ENCODE measurements around the gene BLZF1.

The BLZF1 gene

DNA sequence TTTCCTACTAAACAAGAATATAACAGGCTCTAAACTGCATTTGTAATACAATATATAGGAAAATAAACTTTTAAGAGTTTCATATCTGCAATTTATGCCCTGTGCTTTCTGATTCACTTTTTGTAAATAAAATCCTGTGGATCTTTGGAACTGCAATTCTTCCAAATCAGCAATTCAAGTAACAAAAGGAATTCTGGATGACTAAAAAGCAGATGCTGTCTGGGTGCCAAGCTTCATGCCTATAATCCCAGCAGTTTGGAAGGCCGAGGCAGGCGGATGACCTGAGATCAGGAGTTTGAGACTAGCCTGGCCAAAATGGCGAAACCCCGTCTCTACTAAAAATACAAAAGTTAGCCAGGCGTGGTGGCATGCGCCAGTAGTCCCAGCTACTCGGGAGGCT, 6.7 kb upstream of the BLZF1 start:
- no peak for DNase-seq (ENCODE audit: low spot score)
- TF ChIP-seq, protein P1, sequence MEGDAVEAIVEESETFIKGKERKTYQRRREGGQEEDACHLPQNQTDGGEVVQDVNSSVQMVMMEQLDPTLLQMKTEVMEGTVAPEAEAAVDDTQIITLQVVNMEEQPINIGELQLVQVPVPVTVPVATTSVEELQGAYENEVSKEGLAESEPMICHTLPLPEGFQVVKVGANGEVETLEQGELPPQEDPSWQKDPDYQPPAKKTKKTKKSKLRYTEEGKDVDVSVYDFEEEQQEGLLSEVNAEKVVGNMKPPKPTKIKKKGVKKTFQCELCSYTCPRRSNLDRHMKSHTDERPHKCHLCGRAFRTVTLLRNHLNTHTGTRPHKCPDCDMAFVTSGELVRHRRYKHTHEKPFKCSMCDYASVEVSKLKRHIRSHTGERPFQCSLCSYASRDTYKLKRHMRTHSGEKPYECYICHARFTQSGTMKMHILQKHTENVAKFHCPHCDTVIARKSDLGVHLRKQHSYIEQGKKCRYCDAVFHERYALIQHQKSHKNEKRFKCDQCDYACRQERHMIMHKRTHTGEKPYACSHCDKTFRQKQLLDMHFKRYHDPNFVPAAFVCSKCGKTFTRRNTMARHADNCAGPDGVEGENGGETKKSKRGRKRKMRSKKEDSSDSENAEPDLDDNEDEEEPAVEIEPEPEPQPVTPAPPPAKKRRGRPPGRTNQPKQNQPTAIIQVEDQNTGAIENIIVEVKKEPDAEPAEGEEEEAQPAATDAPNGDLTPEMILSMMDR (IDR thresholded peaks at IDR 0.05; ENCODE audit: extremely low read depth, missing control alignments) = no peak

DNA sequence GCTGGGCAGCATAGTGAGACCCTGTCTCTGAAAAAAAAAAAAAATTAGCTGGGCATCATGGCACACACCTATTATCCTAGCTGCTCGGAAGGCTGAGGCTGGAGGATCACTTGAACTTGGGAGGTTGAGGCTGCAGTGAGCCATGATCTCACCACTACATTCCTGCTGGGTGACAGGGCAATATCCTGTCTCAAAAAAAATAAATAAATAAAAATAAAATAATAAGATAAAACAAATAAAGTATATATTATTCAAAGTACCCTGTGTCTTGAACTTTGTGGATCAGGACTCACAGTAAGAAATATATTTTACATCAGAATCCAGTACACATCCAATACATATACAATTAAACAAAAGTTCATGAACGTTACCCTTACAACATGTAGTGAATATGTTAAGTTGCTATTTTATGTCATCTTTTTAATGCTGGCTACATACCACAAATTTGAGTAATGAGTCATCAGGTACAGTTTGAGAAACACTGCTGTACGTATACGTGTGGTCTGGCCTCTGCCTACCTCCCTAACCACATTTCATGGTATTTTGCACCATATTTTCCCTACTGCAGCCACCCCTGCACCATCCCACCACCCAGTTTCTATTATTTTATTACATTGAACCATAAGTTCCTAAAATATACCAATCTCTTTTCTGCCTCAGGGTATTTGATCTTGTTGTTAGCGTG, 4.8 kb upstream of the BLZF1 start:
- TF ChIP-seq, protein P1 (IDR thresholded peaks at IDR 0.05; ENCODE audit: extremely low read depth, missing control alignments) = no peak
- peak; percentile 40 for DNase-seq (ENCODE audit: low spot score)

DNA sequence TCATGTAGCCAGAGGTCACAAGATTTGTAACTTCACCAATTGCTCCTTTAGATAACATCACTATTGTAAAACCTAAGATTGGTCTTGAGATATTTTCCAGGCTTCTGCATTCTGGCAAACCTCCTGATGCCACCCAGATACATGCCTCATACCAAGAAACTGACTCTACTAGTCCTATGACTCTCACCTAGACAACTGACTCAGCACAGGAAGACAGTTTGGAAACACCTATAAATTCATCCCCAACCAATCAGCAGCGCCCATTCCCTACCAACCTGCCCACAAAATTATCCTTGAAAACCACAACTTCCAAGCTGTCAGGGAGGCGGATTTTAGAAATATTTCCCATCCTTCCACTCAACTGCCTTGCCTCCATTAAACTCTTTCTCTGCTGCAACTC, 3.0 kb upstream of the BLZF1 start:
- DNase-seq (ENCODE audit: low spot score) = no peak
- TF ChIP-seq, protein P1 (IDR thresholded peaks at IDR 0.05; ENCODE audit: extremely low read depth, missing control alignments) = no peak

DNA sequence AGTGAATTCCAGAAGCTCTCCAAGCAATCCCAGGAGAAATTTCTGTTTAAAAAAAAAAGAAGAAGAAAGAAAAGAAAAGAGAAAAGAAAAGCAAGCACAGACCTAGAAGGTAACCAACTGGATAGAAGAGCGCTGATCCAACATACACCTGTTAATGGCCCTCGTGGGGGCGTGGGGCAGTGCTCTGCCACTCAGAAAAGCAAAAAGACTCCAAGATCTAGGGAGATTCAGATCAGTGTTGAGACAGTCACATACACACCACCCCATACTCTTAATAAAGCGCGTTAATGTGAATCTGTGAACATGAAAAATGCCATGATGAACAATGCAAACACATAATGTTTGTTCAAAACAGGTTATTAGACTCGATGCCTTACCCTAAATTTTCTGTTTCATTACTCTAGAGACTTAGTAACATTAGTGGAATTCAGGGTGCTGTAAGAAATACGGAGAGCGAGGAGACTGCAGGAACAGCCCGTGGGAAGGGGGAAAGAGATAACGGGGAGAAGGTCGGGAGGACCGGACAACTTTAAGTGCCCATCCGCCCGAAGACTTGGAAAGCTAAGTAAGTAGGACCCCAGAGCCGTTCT, 804 bp upstream of the BLZF1 start:
- DNase-seq (ENCODE audit: low spot score) = no peak
- TF ChIP-seq, protein P1 (IDR thresholded peaks at IDR 0.05; ENCODE audit: extremely low read depth, missing control alignments) = no peak

DNA sequence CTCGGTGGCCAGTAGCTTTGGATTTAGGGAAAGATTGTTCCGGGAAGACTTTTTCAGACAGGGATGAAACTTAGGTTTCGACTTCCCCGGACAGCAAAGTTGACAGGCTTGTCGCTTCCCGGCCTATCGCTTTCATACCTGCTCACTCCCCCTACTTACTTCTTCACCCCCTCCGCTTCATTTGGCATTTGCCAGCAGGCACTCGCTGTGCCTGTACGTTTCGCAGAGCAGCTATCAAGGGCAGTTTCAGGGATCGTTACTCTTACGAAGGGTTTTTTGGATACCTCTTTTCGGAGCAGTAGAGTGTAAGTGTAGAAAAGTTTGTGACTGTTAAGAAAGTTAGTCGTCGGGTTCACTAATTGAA, 393 bp downstream of the BLZF1 start:
- no peak for DNase-seq (ENCODE audit: low spot score)
- TF ChIP-seq, protein P1 (IDR thresholded peaks at IDR 0.05; ENCODE audit: extremely low read depth, missing control alignments) = no peak

DNA sequence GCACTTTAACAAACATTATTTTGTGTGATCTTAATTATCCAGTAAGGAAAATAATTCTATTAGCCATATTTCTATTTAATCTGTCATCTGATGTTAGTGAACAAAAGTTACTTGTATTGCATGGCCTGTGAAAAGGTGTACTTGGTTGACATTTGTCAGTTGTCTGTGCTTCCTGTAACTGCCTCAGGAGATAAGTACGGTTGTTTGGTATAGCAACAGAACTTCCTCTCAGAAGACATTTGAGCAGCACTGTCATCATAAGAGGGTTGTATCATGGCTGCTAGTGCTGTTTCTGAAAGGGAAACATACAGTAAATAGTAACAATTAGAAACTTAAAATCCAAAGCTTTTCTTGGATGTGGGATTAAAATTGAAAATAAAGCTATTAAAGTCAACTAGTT, 3.4 kb downstream of the BLZF1 start:
- DNase-seq (ENCODE audit: low spot score) = no peak
- TF ChIP-seq, protein P1 (IDR thresholded peaks at IDR 0.05; ENCODE audit: extremely low read depth, missing control alignments) = no peak

DNA sequence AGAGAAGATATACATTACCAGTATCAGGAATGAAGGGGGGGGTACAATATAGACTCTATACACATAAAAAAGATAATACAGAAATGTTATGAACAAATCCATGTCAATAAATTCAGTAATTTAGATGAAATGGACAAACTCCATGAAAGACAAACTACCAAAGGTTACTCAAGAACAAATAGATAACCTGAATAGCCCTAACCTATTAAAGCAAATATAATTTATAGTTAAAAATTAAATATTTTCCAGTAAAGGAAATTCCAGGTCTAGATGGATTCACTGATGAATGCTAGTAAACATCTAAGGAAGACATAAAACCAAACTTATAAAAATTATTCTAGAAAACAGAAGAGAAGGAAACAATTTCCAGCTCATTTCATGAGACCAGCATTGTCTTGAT, 13.2 kb downstream of the BLZF1 start:
- TF ChIP-seq, protein P1 (IDR thresholded peaks at IDR 0.05; ENCODE audit: extremely low read depth, missing control alignments) = no peak

More for the DNA sequence above, 13.2 kb downstream of the BLZF1 start:
- no peak for DNase-seq (ENCODE audit: low spot score)

Data from GM20000 (cell line).